Liver (tissue), 9 donors: ENCODE results near the gene NEURL3. TPM values are rescaled to one million over a fixed set of nuclear protein-coding genes. Genes with fewer than 3 reads are reported as not detected.

Experiments used
- DNase-seq: peaks from one replicate; pipeline ENCODE4 v3.0.0-alpha.2; 2017; ENCODE audit warnings: low spot score
- H3K27ac ChIP-seq, 2 donors: one replicate each; pipeline ENCODE4 v1.7.0; 2013; ENCODE audit warnings: inconsistent platforms in 2 of 2, low read length in 2 of 2, control low read depth in 1 of 2, low read depth in 1 of 2, mild to moderate bottlenecking in 1 of 2
- H3K27me3 ChIP-seq, 4 donors: one replicate each; pipeline versions ENCODE4 v1.6.1 to v1.7.0; 2013; ENCODE audit warnings: low read length in 3 of 4, inconsistent platforms in 1 of 4, mild to moderate bottlenecking in 1 of 4, moderate library complexity in 1 of 4; ENCODE audit not compliant: control insufficient read depth in 4 of 4, insufficient read depth in 4 of 4
- H3K36me3 ChIP-seq, 4 donors: one replicate each; pipeline versions ENCODE4 v1.6.1 to v1.7.0; 2013; ENCODE audit warnings: low read length in 3 of 4, mild to moderate bottlenecking in 3 of 4, low read depth in 1 of 4, moderate library complexity in 1 of 4; ENCODE audit not compliant: control insufficient read depth in 4 of 4, insufficient read depth in 3 of 4
- H3K4me1 ChIP-seq, 4 donors: one replicate each; pipeline versions ENCODE4 v1.6.1 to v1.7.0; 2013; ENCODE audit warnings: low read length in 3 of 4, mild to moderate bottlenecking in 3 of 4, moderate library complexity in 1 of 4; ENCODE audit not compliant: control insufficient read depth in 4 of 4, insufficient read depth in 4 of 4
- H3K4me3 ChIP-seq, 3 donors: one replicate each; pipeline versions ENCODE4 v1.6.1 to v1.7.0; 2013; ENCODE audit warnings: low read length in 3 of 3, control low read depth in 1 of 3, low read depth in 1 of 3, mild to moderate bottlenecking in 1 of 3
- H3K9ac ChIP-seq, 2 donors: one replicate each; pipeline ENCODE4 v1.7.0; 2013; ENCODE audit warnings: low read length in 2 of 2, mild to moderate bottlenecking in 2 of 2, moderate library complexity in 2 of 2, control low read depth in 1 of 2, low read depth in 1 of 2
- H3K9me3 ChIP-seq, 4 donors: one replicate each; pipeline versions ENCODE4 v1.6.1 to v1.7.0; 2013; ENCODE audit warnings: low read length in 3 of 4; ENCODE audit not compliant: control insufficient read depth in 4 of 4
- ATF3 ChIP-seq: IDR thresholded peaks from 2 replicates; pipeline ENCODE4 v1.6.1; 2016; ENCODE audit warnings: antibody characterized with exemption
- CTCF ChIP-seq: fragments of 150-350 bp; IDR thresholded peaks from 2 replicates; pipeline ENCODE4 v1.5.1; 2017; ENCODE audit warnings: improper control_type of control experiment, low read depth, low read length; ENCODE audit not compliant: missing input control
- FOXA1 ChIP-seq: IDR thresholded peaks from 2 replicates; pipeline ENCODE4 v1.6.1; 2016; ENCODE audit warnings: antibody characterized with exemption
- FOXA2 ChIP-seq: IDR thresholded peaks from 2 replicates; pipeline ENCODE4 v1.6.1; 2016; ENCODE audit warnings: antibody characterized with exemption
- GABPA ChIP-seq, 2 donors: IDR thresholded peaks in 1 of 2; conservative IDR thresholded peaks in 1 of 2; 2 replicates each; pipeline ENCODE4 v1.6.1; 2016; ENCODE audit warnings: antibody characterized with exemption in 2 of 2, mild to moderate bottlenecking in 1 of 2, moderate library complexity in 1 of 2
- HNF4A ChIP-seq, 2 donors: conservative IDR thresholded peaks; 2 replicates each; pipeline ENCODE4 v1.6.1; 2016; ENCODE audit warnings: antibody characterized with exemption in 2 of 2, mild to moderate bottlenecking in 2 of 2
- HNF4G ChIP-seq: IDR thresholded peaks from 2 replicates; pipeline ENCODE4 v1.6.1; 2016; ENCODE audit warnings: antibody characterized with exemption
- JUND ChIP-seq, 2 donors: IDR thresholded peaks; 2 replicates each; pipeline ENCODE4 v1.6.1; 2016; ENCODE audit warnings: antibody characterized with exemption in 2 of 2
- MAX ChIP-seq: IDR thresholded peaks from 2 replicates; pipeline ENCODE4 v1.6.1; 2016; ENCODE audit warnings: antibody characterized with exemption
- NR2F2 ChIP-seq: IDR thresholded peaks from 2 replicates; pipeline ENCODE4 v1.6.1; 2016; ENCODE audit warnings: antibody characterized with exemption
- RAD21 ChIP-seq, 2 donors: IDR thresholded peaks; 2 replicates each; pipeline ENCODE4 v1.6.1; 2016; ENCODE audit warnings: antibody characterized with exemption in 2 of 2, mild to moderate bottlenecking in 2 of 2
- RXRA ChIP-seq, 2 donors: IDR thresholded peaks; 2 replicates each; pipeline ENCODE4 v1.6.1; 2017 to 2018; ENCODE audit warnings: antibody characterized with exemption in 2 of 2, mild to moderate bottlenecking in 1 of 2
- TAF1 ChIP-seq: conservative IDR thresholded peaks from 2 replicates; pipeline ENCODE4 v1.6.1; 2016; ENCODE audit warnings: antibody characterized with exemption, mild to moderate bottlenecking
- YY1 ChIP-seq: IDR thresholded peaks from 2 replicates; pipeline ENCODE4 v1.6.1; 2016; ENCODE audit warnings: antibody characterized with exemption, mild to moderate bottlenecking
- WGBS: extraction: QIAGEN DNeasy Blood & Tissue Kit; methylation state at CpG from one replicate; pipeline ENCODE4 v1.1.7; 2013; 5-methylcytosine and 5-hydroxymethylcytosine counted together
- polyA plus RNA-seq, 2 donors: library from polyadenylated mRNA; stranded (reverse) in 1 of 2; unstranded in 1 of 2; fragments of 200-250 nt in 1 of 2; fragments of >200 nt in 1 of 2; fragmentation: Nextera tagmentation in 1 of 2; extraction: Ambion mirVana in 1 of 2; gene quantifications; one replicate each; pipeline versions ENCODE4 v1.2.1 to v1.2.3, GENCODE V29; 2013 to 2015
- total RNA-seq, 2 donors: library from RNA; depleted of rRNA; stranded (reverse); fragments of >200 nt; gene quantifications; one replicate each; pipeline ENCODE4 v1.2.3, GENCODE V29; 2014
- TF ChIP-seq, protein P1 (sequence below): IDR thresholded peaks from 2 replicates; pipeline ENCODE4 v1.6.1; 2016; ENCODE audit warnings: antibody characterized with exemption
- donor health status: healthy.
- donor health status: healthy.
- donor health status: healthy.
- donor health status: healthy.
- donor health status: healthy.

NEURL3 gene
- total and polyA plus RNA-seq, 4 donors: 0.61 to 3.4 (median 1.4) TPM

DNA sequence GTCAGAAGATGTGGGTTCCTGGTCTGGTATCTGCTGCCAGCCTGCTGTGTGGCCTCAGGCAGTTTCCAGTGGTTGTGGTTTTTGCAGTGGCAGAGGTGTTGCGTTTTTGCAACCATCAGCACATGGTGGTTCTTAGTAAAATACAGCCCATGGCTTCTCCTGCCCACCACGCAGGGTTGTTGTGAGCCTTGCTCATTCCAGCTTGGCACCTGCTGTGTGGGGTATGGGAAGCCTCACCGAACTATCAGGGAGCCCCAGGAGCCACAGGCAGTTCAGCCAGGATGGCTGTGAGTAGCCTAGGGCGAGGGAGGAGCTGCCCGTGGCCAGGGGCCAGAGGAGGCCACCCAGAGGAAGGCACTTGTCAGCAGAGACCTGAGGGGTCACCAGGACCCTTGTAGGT lies 41.2 kb upstream of the NEURL3 start:
- Histone ChIP-seq H3K9me3 (no peaks in the 10 kb centered on the region), H3K9ac (no peak overlapping the region), H3K27me3 (no peaks in the 10 kb centered on the region), H3K4me1 (peaks cover 2 to 16% (median 8%) of the 10 kb centered on the region in 4 donors), H3K4me3 (no peak overlapping the region), H3K27ac (no peak overlapping the region), H3K36me3 (no peaks in the 10 kb centered on the region)
- no peak for DNase-seq
- 90% methylated on average over 5 of the region's 5 CpGs for WGBS
- no peak for TF ChIP-seq YY1
- TF ChIP-seq RAD21 (IDR thresholded peaks at IDR 0.05): no peak
- no peak for TF ChIP-seq HNF4G
- no peak for TF ChIP-seq NR2F2
- TF ChIP-seq, protein P1, sequence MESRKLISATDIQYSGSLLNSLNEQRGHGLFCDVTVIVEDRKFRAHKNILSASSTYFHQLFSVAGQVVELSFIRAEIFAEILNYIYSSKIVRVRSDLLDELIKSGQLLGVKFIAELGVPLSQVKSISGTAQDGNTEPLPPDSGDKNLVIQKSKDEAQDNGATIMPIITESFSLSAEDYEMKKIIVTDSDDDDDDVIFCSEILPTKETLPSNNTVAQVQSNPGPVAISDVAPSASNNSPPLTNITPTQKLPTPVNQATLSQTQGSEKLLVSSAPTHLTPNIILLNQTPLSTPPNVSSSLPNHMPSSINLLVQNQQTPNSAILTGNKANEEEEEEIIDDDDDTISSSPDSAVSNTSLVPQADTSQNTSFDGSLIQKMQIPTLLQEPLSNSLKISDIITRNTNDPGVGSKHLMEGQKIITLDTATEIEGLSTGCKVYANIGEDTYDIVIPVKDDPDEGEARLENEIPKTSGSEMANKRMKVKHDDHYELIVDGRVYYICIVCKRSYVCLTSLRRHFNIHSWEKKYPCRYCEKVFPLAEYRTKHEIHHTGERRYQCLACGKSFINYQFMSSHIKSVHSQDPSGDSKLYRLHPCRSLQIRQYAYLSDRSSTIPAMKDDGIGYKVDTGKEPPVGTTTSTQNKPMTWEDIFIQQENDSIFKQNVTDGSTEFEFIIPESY: no peak
- TF ChIP-seq GABPA (IDR thresholded peaks at IDR 0.05 in 1 of 2, conservative IDR thresholded peaks at IDR 0.05 in 1 of 2): no peak
- no peak for TF ChIP-seq FOXA1
- no peak for TF ChIP-seq MAX
- no peak for TF ChIP-seq FOXA2
- no peak for TF ChIP-seq HNF4A (conservative IDR thresholded peaks at IDR 0.05)
- TF ChIP-seq ATF3: no peak
- TF ChIP-seq JUND (IDR thresholded peaks at IDR 0.05): no peak
- no peak for TF ChIP-seq RXRA (IDR thresholded peaks at IDR 0.05)
- no peak for TF ChIP-seq TAF1
- TF ChIP-seq CTCF: no peak

- no peak for DNase-seq
- Histone ChIP-seq H3K9me3 (no peaks in the 10 kb centered on the region), H3K9ac (no peak overlapping the region), H3K4me3 (no peak overlapping the region), H3K4me1 (peaks cover 2 to 5% (median 3%) of the 10 kb centered on the region in 4 donors), H3K36me3 (no peaks in the 10 kb centered on the region), H3K27ac (no peak overlapping the region), H3K27me3 (no peaks in the 10 kb centered on the region)
- TF ChIP-seq FOXA1 (no peak), FOXA2 (no peak), MAX (no peak), RXRA (IDR thresholded peaks at IDR 0.05) (no peak)
- TF ChIP-seq, protein P1: no peak
- 96% methylated on average over 8 of the region's 8 CpGs for WGBS
Measured at GRCh38 chr2:96542357-96542977, 37.3 kb upstream of the NEURL3 start.
